Stimulated activated CD4-positive, alpha-beta T cell treated with anti-CD3 and anti-CD28 coated beads, TNF-alpha, amount 100 ng/mL, for 4 hours (primary cell): ENCODE data around the gene FUOM.

Experiments
- DNase-seq, 3 experiments: peaks; one replicate each; pipeline ENCODE4 v3.0.0-alpha.2; 2020; ENCODE audit warnings: low read depth in 3 of 3

Gene FUOM

GRCh38 chr10:133357285-133358161 lies at the start of gene FUOM:
FUOM (minus strand) TSS chr10:133358019; CDS start chr10:133358007, 12 bp downstream.
- DNase-seq, result peak; percentile 52 to 65 (median 63)

- no peak for DNase-seq
These were observed 48.2 kb upstream of the FUOM start for GRCh38 chr10:133405844-133406527.

- DNase-seq, result no peak
These were observed 47.5 kb upstream of the FUOM start for GRCh38 chr10:133405272-133405671.

GRCh38 chr10:133403784-133404183 lies 46.0 kb upstream of the FUOM start:
- no peak for DNase-seq

- DNase-seq, result no peak
These were observed 45.5 kb upstream of the FUOM start for GRCh38 chr10:133403359-133403758.

GRCh38 chr10:133401981-133402725 lies 44.3 kb upstream of the FUOM start:
- DNase-seq, result no peak

- no peak for DNase-seq
These were observed 43.7 kb upstream of the FUOM start for GRCh38 chr10:133401500-133401899.

GRCh38 chr10:133400624-133401424 lies 43.0 kb upstream of the FUOM start:
- DNase-seq, result no peak

- DNase-seq, result no peak
These were observed 41.3 kb upstream of the FUOM start for GRCh38 chr10:133399123-133399601.

GRCh38 chr10:133397938-133398337 lies 40.1 kb upstream of the FUOM start:
- no peak for DNase-seq

GRCh38 chr10:133396035-133396624 lies 38.3 kb upstream of the FUOM start:
- no peak for DNase-seq

- DNase-seq, result no peak
These were observed 37.0 kb upstream of the FUOM start for GRCh38 chr10:133394801-133395221.

GRCh38 chr10:133394064-133394663 lies 36.3 kb upstream of the FUOM start, which contains the start of gene MTG1:
MTG1 (plus strand) TSS chr10:133394157; CDS start chr10:133394221, 64 bp downstream.
- DNase-seq, result peak; percentile 85 to 94 (median 89)

GRCh38 chr10:133393401-133394063 lies 35.7 kb upstream of the FUOM start:
- DNase-seq, result no peak

- DNase-seq, result no peak
These were observed 34.1 kb upstream of the FUOM start for GRCh38 chr10:133391761-133392518.

GRCh38 chr10:133391249-133391635 lies 33.4 kb upstream of the FUOM start:
- no peak for DNase-seq

- no peak for DNase-seq
These were observed 32.9 kb upstream of the FUOM start for GRCh38 chr10:133390597-133391248.
